ENCODE data around the gene EMP1.

EMP1 gene

GRCh38 chr12:13154027-13154538 is 42.4 kb upstream of the EMP1 start:
- H3K4me3 ChIP-seq (ENCODE audit: low read depth, low read length), result no peak overlapping the region
- no peak for TF ChIP-seq CTCF (IDR thresholded peaks at IDR 0.05; ENCODE audit: low read depth, low read length)

- TF ChIP-seq CTCF (IDR thresholded peaks at IDR 0.05; ENCODE audit: low read depth, low read length), result no peak
- H3K4me3 ChIP-seq (ENCODE audit: low read depth, low read length), result no peak overlapping the region
Observed at GRCh38 chr12:13154831-13155230, 41.7 kb upstream of the EMP1 start.

- TF ChIP-seq CTCF (IDR thresholded peaks at IDR 0.05; ENCODE audit: low read depth, low read length), result no peak
- H3K4me3 ChIP-seq (ENCODE audit: low read depth, low read length), result no peak overlapping the region
Observed at GRCh38 chr12:13156277-13156676, 40.2 kb upstream of the EMP1 start.

- TF ChIP-seq CTCF (IDR thresholded peaks at IDR 0.05; ENCODE audit: low read depth, low read length), result peak; percentile 22; the same call in 1 of the 2 replicates
- no peak overlapping the region for H3K4me3 ChIP-seq (ENCODE audit: low read depth, low read length)
Observed at GRCh38 chr12:13161172-13161571, 35.4 kb upstream of the EMP1 start.

GRCh38 chr12:13162904-13163303 is 33.6 kb upstream of the EMP1 start:
- no peak for TF ChIP-seq CTCF (IDR thresholded peaks at IDR 0.05; ENCODE audit: low read depth, low read length)
- H3K4me3 ChIP-seq (ENCODE audit: low read depth, low read length), result no peak overlapping the region

- TF ChIP-seq CTCF (IDR thresholded peaks at IDR 0.05; ENCODE audit: low read depth, low read length), result no peak
- H3K4me3 ChIP-seq (ENCODE audit: low read depth, low read length), result no peak overlapping the region
Observed at GRCh38 chr12:13163868-13164635, 32.5 kb upstream of the EMP1 start.

- TF ChIP-seq CTCF (IDR thresholded peaks at IDR 0.05; ENCODE audit: low read depth, low read length), result no peak
- H3K4me3 ChIP-seq (ENCODE audit: low read depth, low read length), result no peak overlapping the region
Observed at GRCh38 chr12:13164921-13165616, 31.5 kb upstream of the EMP1 start.

Data from WI38 (cell line).